SK-N-MC (cell line): ENCODE measurements around the gene SPAG17.

Experiments
- DNase-seq: peaks from one replicate; pipeline ENCODE4 v3.0.0-alpha.2; 2011; ENCODE audit warnings: low read depth, low spot score
- H3K27ac ChIP-seq: fragments of 200-600 bp; sonication (generic); 2 replicates; pipeline ENCODE4 v1.5.1; 2016; ENCODE audit warnings: mixed run types
- H3K36me3 ChIP-seq: fragments of 200-600 bp; sonication (generic); 2 replicates; pipeline ENCODE4 v1.6.1; 2017; ENCODE audit warnings: antibody characterized with exemption, low read length, mixed read lengths; ENCODE audit not compliant: insufficient read depth
- H3K4me3 ChIP-seq: fragments of 200-600 bp; sonication (generic); 2 replicates; pipeline ENCODE4 v1.5.1; 2016
- H3K9ac ChIP-seq: fragments of 200-600 bp; sonication (generic); 2 replicates; pipeline ENCODE4 v1.8.0; 2017; ENCODE audit warnings: mixed run types, mixed read lengths; ENCODE audit not compliant: insufficient read length
- H3K9me3 ChIP-seq: fragments of 200-600 bp; sonication (generic); 2 replicates; pipeline ENCODE4 v1.6.1; 2017; ENCODE audit warnings: low read depth, mild to moderate bottlenecking, antibody characterized with exemption, low read length, moderate library complexity, mixed read lengths
- EZH2 ChIP-seq: fragments of 200-600 bp; sonication (generic); IDR thresholded peaks from one replicate; pipeline ENCODE4 v1.6.1; 2017; ENCODE audit warnings: antibody characterized with exemption
- FOXP2 ChIP-seq: optimal IDR thresholded peaks from 2 replicates; pipeline ENCODE3; 2011; ENCODE audit warnings: mild to moderate bottlenecking, moderate library complexity; ENCODE audit not compliant: insufficient read depth; ENCODE audit errors: extremely low read length, control extremely low read depth
- POLR2AphosphoS5 ChIP-seq: IDR thresholded peaks from 2 replicates; pipeline ENCODE4 v1.6.1; 2012; ENCODE audit warnings: mild to moderate bottlenecking, low read depth, low read length, borderline replicate concordance

The SPAG17 gene

GRCh38 chr1:118090130-118090529 is 94.9 kb downstream of the SPAG17 start:
- Histone ChIP-seq H3K4me3 (no peak overlapping the region), H3K9ac (no peak overlapping the region), H3K27ac (no peak overlapping the region), H3K36me3 (no peaks in the 10 kb centered on the region), H3K9me3 (no peaks in the 10 kb centered on the region)
- no peak for DNase-seq
- TF ChIP-seq EZH2 (no peak), POLR2AphosphoS5 (no peak), FOXP2 (no peak)

GRCh38 chr1:118085365-118085764 is 99.7 kb downstream of the SPAG17 start:
- Histone ChIP-seq H3K4me3 (no peak overlapping the region), H3K27ac (no peak overlapping the region), H3K36me3 (no peaks in the 10 kb centered on the region), H3K9ac (no peak overlapping the region), H3K9me3 (no peaks in the 10 kb centered on the region)
- no peak for TF ChIP-seq FOXP2
- TF ChIP-seq POLR2AphosphoS5: no peak
- TF ChIP-seq EZH2: no peak
- no peak for DNase-seq

GRCh38 chr1:118084400-118084799 is 100.6 kb downstream of the SPAG17 start:
- no peaks in the 10 kb centered on the region for H3K36me3 ChIP-seq
- no peak overlapping the region for H3K4me3 ChIP-seq
- TF ChIP-seq FOXP2 (no peak), POLR2AphosphoS5 (no peak), EZH2 (no peak)
- no peaks in the 10 kb centered on the region for H3K9me3 ChIP-seq
- DNase-seq: no peak
- no peak overlapping the region for H3K9ac ChIP-seq
- no peak overlapping the region for H3K27ac ChIP-seq

- TF ChIP-seq FOXP2 (no peak), POLR2AphosphoS5 (no peak), EZH2 (no peak)
- H3K9ac ChIP-seq: no peak overlapping the region
Observed at GRCh38 chr1:118082984-118083383, 102.0 kb downstream of the SPAG17 start.

GRCh38 chr1:118081387-118081786 is 103.6 kb downstream of the SPAG17 start:
- DNase-seq: no peak
- H3K9me3 ChIP-seq: no peaks in the 10 kb centered on the region
- TF ChIP-seq FOXP2: no peak
- TF ChIP-seq EZH2: no peak
- no peak for TF ChIP-seq POLR2AphosphoS5
- H3K27ac ChIP-seq: no peak overlapping the region
- no peak overlapping the region for H3K9ac ChIP-seq
- H3K36me3 ChIP-seq: no peaks in the 10 kb centered on the region
- no peak overlapping the region for H3K4me3 ChIP-seq

More at GRCh38 chr1:118082984-118083383, 102.0 kb downstream of the SPAG17 start:
- no peak for DNase-seq
- Histone ChIP-seq H3K4me3 (no peak overlapping the region), H3K36me3 (no peaks in the 10 kb centered on the region), H3K9me3 (no peaks in the 10 kb centered on the region), H3K27ac (no peak overlapping the region)

GRCh38 chr1:118077331-118078045 is 107.5 kb downstream of the SPAG17 start:
- Histone ChIP-seq H3K9ac (no peak overlapping the region), H3K36me3 (no peaks in the 10 kb centered on the region), H3K27ac (no peak overlapping the region), H3K9me3 (no peaks in the 10 kb centered on the region), H3K4me3 (no peak overlapping the region)
- DNase-seq: peak; percentile 5
- no peak for TF ChIP-seq EZH2
- TF ChIP-seq POLR2AphosphoS5: no peak
- no peak for TF ChIP-seq FOXP2

GRCh38 chr1:118075116-118075515 is 109.9 kb downstream of the SPAG17 start:
- TF ChIP-seq EZH2: no peak
- Histone ChIP-seq H3K27ac (no peak overlapping the region), H3K9me3 (no peaks in the 10 kb centered on the region), H3K36me3 (no peaks in the 10 kb centered on the region), H3K9ac (no peak overlapping the region), H3K4me3 (no peak overlapping the region)
- DNase-seq: no peak

GRCh38 chr1:118073648-118074435 is 111.2 kb downstream of the SPAG17 start:
- Histone ChIP-seq H3K4me3 (no peak overlapping the region), H3K27ac (no peak overlapping the region), H3K36me3 (no peaks in the 10 kb centered on the region), H3K9me3 (no peaks in the 10 kb centered on the region), H3K9ac (no peak overlapping the region)
- no peak for DNase-seq
- TF ChIP-seq FOXP2 (no peak), EZH2 (no peak), POLR2AphosphoS5 (no peak)
